Prostate gland (tissue), 2 donors: ENCODE data around the gene MIOS. TPM values are rescaled to one million over a fixed set of nuclear protein-coding genes. Genes with fewer than 3 reads are reported as not detected.
A peak's percentile ranks its signal among the peaks of the same experiment; 100 is the strongest.

Experiments
- DNase-seq: peaks from one replicate; pipeline ENCODE4 v3.0.0-alpha.2; 2019; ENCODE audit warnings: low spot score
- H3K27ac ChIP-seq, 2 donors: fragments of 200-600 bp; sonication (generic); 2 replicates each; pipeline ENCODE4 v1.5.1; 2017 to 2019
- H3K27me3 ChIP-seq: fragments of 200-600 bp; sonication (generic); replicated peaks from 2 replicates; pipeline ENCODE4 v1.5.1; 2019; ENCODE audit not compliant: insufficient read depth
- H3K36me3 ChIP-seq, 2 donors: fragments of 200-600 bp; sonication (generic); 1 replicate in 1 of 2; 2 replicates in 1 of 2; pipeline versions ENCODE4 v1.5.1 to v1.8.1; 2017 to 2019
- H3K4me1 ChIP-seq: fragments of 200-600 bp; sonication (generic); replicated peaks from 2 replicates; pipeline ENCODE4 v1.5.1; 2019
- H3K4me3 ChIP-seq, 2 donors: fragments of 200-600 bp; sonication (generic); 2 replicates each; pipeline ENCODE4 v1.5.1; 2017 to 2019
- H3K9me3 ChIP-seq: fragments of 200-600 bp; sonication (generic); 2 replicates; pipeline ENCODE4 v1.5.1; 2017
- POLR2A ChIP-seq: fragments of 450-650 bp; IDR thresholded peaks from one replicate; pipeline ENCODE4 v1.6.1; 2016; ENCODE audit warnings: antibody characterized with exemption, mild to moderate bottlenecking
- POLR2AphosphoS5 ChIP-seq: sonication (generic); formaldehyde crosslinking; IDR thresholded peaks from one replicate; pipeline ENCODE4 v1.6.1; 2017; ENCODE audit warnings: antibody characterized with exemption
- WGBS: methylation state at CpG from one replicate; pipeline ENCODE4 v1.1.5; 2018; 5-methylcytosine and 5-hydroxymethylcytosine counted together
- intact Hi-C: fragments of 100-400 bp; cut with DNase I; formaldehyde crosslinking; loops from one replicate; pipeline ENCODE4 v1.14.2; 2022
- total RNA-seq, 2 donors: library from RNA; depleted of rRNA; stranded (reverse); fragments of >200 nt; gene quantifications; one replicate each; pipeline ENCODE4 v1.1.0, GENCODE V29; 2016
- TF ChIP-seq, protein P1 (sequence below), 4 experiments: fragments of 200-600 bp in 2 of 4; fragments of 450-650 bp in 2 of 4; sonication (generic) in 2 of 4; IDR thresholded peaks; 1 replicate in 3 of 4; 2 replicates in 1 of 4; pipeline ENCODE4 v1.5.1; 2016 to 2019; ENCODE audit warnings: antibody characterized with exemption in 4 of 4, mild to moderate bottlenecking in 2 of 4, moderate library complexity in 2 of 4

The MIOS gene
- total RNA-seq, result 10 to 100 TPM; 52.3 to 85.6 TPM

DNA sequence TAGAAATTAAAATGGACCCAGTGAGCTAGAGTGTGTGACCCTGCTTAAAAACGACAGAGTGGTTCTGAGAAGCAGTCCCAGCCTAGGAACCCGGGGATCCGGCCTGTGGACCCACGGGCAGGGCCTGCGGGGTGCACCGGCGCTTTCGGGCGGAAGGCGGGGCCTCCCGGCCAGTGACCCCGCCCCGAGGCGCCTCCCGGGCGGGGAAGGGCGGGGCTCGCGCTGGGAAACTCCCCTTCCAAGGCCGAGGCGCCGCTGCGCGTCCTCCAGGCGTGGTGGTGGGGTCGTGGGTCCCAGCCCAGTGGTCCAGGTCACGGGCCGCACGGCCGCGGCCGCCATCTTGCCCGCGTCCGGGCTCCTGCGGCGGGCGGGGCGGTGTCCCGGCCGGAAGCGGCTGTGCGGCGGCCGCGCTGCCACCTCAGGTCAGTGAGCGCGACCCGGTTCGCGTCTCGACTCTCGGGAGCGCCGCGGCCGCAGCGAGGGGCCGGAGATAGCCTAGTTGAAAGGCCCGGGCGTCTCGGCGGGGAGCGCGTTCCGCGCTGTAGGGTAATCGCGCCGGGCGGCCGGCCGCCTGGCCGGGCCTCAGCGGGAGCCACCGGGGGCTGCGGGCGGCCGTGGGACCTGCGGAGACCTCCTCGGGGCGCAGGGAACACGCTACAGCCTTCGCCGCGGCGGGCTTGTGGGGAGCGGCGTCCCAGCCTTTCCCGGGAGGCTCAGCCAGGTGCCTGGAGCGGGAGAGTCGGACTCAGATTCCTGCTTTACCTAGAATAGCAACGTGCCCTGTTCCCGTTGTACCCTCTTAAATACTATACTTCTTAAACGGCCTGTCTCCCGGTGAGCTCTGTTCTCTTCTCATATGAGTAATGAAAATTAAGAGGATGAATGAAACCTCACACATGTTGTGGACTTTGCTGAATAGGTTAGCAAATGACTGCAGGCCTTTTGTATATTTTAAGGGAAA, at the start of gene MIOS:
Gene MIOS, plus strand, starts transcription at position 234 of the 961 bp plus-strand sequence. CDS start 5,592 bp downstream, outside the sequence.
- TF ChIP-seq POLR2AphosphoS5 (peak; percentile 52), POLR2A (peak; percentile 74)
- TF ChIP-seq, protein P1, sequence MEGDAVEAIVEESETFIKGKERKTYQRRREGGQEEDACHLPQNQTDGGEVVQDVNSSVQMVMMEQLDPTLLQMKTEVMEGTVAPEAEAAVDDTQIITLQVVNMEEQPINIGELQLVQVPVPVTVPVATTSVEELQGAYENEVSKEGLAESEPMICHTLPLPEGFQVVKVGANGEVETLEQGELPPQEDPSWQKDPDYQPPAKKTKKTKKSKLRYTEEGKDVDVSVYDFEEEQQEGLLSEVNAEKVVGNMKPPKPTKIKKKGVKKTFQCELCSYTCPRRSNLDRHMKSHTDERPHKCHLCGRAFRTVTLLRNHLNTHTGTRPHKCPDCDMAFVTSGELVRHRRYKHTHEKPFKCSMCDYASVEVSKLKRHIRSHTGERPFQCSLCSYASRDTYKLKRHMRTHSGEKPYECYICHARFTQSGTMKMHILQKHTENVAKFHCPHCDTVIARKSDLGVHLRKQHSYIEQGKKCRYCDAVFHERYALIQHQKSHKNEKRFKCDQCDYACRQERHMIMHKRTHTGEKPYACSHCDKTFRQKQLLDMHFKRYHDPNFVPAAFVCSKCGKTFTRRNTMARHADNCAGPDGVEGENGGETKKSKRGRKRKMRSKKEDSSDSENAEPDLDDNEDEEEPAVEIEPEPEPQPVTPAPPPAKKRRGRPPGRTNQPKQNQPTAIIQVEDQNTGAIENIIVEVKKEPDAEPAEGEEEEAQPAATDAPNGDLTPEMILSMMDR (IDR thresholded peaks at IDR 0.05), result no peak
- peak within 1 kb of the TSS; percentile 83 to 95 for H3K4me3 ChIP-seq
- peak within 1 kb of the TSS; percentile 92 to 98 for H3K27ac ChIP-seq
- peaks cover 4% of the 10 kb centered on the region for H3K4me1 ChIP-seq
- no peaks in the 10 kb centered on the region for H3K36me3 ChIP-seq
- WGBS, result 1% methylated on average over 52 of the region's 96 CpGs
- DNase-seq, result peak; percentile 82
- H3K27me3 ChIP-seq, result no peaks in the 10 kb centered on the region
- intact Hi-C loops, result loop anchor here (2.0 to 10.0 kb wide), 3 partner anchors 74 to 648 kb away; partner anchors contain the start of genes C1GALT1 and UMAD1
- H3K9me3 ChIP-seq, result no peaks in the 10 kb centered on the region

DNA sequence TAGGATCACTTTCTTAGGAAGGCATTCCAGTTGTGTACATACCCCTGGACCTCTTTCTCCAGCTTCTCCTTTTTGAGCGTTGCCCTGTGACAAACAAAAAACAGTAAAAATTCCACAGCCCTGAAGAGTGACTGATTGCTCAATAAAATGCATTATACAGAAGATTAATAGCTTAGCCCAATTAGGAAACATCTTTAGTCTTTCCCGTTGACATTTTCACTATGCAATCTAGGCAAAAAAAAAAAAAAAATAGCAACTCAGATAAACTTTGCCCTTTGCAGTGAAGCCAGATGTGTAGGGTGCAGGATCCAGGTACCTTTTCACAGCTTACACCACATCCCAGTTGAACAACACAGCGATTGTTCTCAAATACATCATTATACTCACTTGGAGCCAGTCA, 48.9 kb upstream of the MIOS start:
- intact Hi-C loops, result no loop called here
- H3K4me1 ChIP-seq, result no peaks in the 10 kb centered on the region
- H3K36me3 ChIP-seq, result no peaks in the 10 kb centered on the region
- no peak for TF ChIP-seq POLR2AphosphoS5
- TF ChIP-seq POLR2A, result no peak
- no peaks in the 10 kb centered on the region for H3K27me3 ChIP-seq
- WGBS, result 18% methylated on average over 3 of the region's 3 CpGs
- H3K9me3 ChIP-seq, result no peaks in the 10 kb centered on the region
- H3K27ac ChIP-seq, result no peak overlapping the region
- no peak for DNase-seq
- H3K4me3 ChIP-seq, result no peak overlapping the region

DNA sequence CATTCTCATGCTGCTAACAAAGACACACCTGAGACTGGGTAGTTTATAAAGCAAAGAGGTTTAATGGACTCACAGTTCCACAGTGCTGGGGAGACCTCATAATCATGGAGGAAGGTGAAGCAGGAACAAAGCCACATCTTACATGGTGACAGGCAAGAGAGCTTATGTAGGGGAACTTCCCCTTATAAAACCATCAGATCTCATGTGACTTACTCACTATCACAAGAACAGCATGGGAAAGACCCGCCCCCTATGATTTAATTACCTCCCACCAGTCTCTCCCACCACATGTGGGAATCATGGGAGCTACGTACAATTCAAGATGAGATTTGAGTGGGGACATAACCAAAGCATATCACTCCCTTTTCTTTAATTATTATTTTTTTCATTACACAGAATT, 47.6 kb upstream of the MIOS start:
- TF ChIP-seq POLR2A (no peak), POLR2AphosphoS5 (no peak)
- TF ChIP-seq, protein P1 (IDR thresholded peaks at IDR 0.05), result no peak
- H3K36me3 ChIP-seq, result no peaks in the 10 kb centered on the region
- H3K27ac ChIP-seq, result no peak overlapping the region
- no peak overlapping the region for H3K4me3 ChIP-seq
- H3K4me1 ChIP-seq, result no peaks in the 10 kb centered on the region
- H3K27me3 ChIP-seq, result no peaks in the 10 kb centered on the region
- 92% methylated on average over 2 of the region's 2 CpGs for WGBS
- intact Hi-C loops, result no loop called here
- H3K9me3 ChIP-seq, result no peaks in the 10 kb centered on the region
- no peak for DNase-seq

DNA sequence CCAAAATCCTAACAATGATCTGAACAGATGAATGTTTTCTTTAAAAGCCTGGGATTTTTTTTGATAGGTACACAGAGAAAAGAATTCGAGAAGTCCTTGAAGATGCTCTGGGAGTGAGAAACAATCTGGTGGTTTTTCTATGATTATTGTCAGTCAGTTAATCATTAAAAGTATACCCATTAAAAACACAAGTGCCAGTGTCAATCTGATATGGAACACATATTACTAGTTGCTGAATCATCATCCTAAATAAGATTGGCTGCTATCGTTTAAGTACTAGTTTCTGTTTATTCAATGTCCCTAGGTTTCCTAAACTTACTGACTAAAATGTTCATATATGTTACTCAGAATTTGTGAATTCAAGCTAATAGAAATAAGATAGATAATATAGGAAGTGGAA, 47.2 kb upstream of the MIOS start:
- intact Hi-C loops, result no loop called here
- H3K4me1 ChIP-seq, result no peaks in the 10 kb centered on the region
- WGBS, result 55% methylated on average over 2 of the region's 2 CpGs

DNA sequence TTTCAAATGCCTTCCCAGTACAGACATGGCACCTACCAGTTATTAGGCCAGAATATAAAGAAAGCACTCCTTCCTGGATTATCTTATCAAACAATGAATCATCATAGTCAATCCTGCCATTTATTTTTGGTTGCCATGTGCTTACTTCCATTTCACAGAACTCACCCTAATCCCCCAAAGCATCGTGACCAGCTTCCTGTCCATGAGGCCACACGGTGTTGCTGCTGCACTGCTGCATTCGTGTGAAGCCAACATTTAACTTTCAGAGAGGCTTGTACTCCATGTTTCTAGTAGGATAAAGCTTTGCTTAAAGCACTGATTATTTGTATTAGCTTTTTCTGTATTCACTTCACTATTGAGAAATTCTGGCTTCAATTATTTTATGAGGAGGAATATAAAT, 45.4 kb upstream of the MIOS start:
- Histone ChIP-seq H3K4me3 (no peak overlapping the region), H3K27ac (no peak overlapping the region), H3K36me3 (no peaks in the 10 kb centered on the region), H3K9me3 (no peaks in the 10 kb centered on the region), H3K4me1 (no peaks in the 10 kb centered on the region), H3K27me3 (no peaks in the 10 kb centered on the region)
- 67% methylated on average over 3 of the region's 3 CpGs for WGBS
- DNase-seq, result no peak
- intact Hi-C loops, result no loop called here
- TF ChIP-seq POLR2A (no peak), POLR2AphosphoS5 (no peak)
- TF ChIP-seq, protein P1 (IDR thresholded peaks at IDR 0.05), result no peak

More for the DNA sequence above, 47.2 kb upstream of the MIOS start:
- Histone ChIP-seq H3K36me3 (no peaks in the 10 kb centered on the region), H3K4me3 (no peak overlapping the region), H3K27ac (no peak overlapping the region), H3K9me3 (no peaks in the 10 kb centered on the region), H3K27me3 (no peaks in the 10 kb centered on the region)
- no peak for TF ChIP-seq POLR2A
- no peak for TF ChIP-seq POLR2AphosphoS5
- DNase-seq, result no peak
